HG03039 (cell line): ENCODE results near the gene MYO3A.
"Not testable (repeated sequence)": the region's sequence is repeated elsewhere in the genome, so short reads cannot be mapped to it uniquely, and the experiment has no call there.

Source experiments
- ATAC-seq: cut with Tn5 transposase; IDR thresholded peaks from one replicate; pipeline ENCODE4 v1.9.1; 2021; ENCODE audit warnings: mild to moderate bottlenecking, moderate library complexity; ENCODE audit not compliant: unreplicated experiment

Gene MYO3A

DNA sequence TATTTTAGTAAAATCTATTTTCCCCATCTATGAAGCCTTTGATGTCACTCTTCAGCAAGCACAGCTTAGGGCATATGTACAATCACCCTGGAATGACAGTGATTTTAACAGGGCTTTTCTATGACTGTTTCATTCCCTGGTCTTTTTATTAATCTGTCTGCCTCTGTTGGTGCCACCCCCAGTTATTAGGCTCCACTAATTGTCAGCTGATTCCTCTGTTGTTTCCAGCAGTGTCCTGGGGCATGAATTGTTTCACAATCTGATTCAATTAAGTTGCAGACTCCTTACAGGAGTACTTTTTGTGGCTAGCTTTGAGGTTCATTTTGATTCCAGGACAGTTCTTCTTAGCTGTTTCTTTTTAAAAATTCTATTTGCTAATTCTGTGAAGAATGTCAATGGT, 38.6 kb downstream of the MYO3A start:
- no peak for ATAC-seq

DNA sequence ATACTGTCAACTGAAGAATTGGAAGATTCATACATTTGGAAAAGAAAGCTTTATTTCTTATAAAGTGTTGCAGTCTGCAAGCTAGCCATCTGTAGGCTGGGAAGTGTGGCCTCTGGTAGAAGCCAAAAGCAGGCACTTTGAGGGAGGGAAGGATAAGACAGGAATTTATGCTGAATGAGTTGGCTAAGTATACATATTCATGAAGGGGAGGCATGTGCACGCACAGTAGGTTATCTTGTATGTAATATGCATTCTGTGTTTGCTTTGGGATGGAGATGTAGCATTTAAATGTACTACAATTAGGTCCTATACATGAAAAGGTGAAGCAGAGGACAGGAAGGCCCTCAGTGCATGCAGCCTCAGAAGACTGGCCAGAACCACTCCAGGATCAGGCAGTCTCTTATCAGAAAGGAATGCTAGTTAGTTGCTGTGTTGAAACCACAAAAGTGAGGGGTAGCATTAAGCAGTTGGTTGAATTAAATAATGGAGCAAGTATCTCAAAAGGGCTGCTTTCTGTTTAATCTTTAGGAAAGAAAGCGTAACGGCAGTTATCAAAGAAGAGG, 40.9 kb downstream of the MYO3A start:
- ATAC-seq = no peak

GRCh38 chr10:25978771-25979170, 44.7 kb downstream of the MYO3A start:
- ATAC-seq = no peak

GRCh38 chr10:25982107-25982506, 48.1 kb downstream of the MYO3A start:
- no peak for ATAC-seq

GRCh38 chr10:25988583-25988982, 54.6 kb downstream of the MYO3A start:
- ATAC-seq = no peak

- ATAC-seq = no peak
These were observed 55.9 kb downstream of the MYO3A start for GRCh38 chr10:25989951-25990350.

GRCh38 chr10:25999295-25999981, 65.4 kb downstream of the MYO3A start:
- ATAC-seq = no peak

GRCh38 chr10:26000971-26001370, 66.9 kb downstream of the MYO3A start:
- no peak for ATAC-seq

DNA sequence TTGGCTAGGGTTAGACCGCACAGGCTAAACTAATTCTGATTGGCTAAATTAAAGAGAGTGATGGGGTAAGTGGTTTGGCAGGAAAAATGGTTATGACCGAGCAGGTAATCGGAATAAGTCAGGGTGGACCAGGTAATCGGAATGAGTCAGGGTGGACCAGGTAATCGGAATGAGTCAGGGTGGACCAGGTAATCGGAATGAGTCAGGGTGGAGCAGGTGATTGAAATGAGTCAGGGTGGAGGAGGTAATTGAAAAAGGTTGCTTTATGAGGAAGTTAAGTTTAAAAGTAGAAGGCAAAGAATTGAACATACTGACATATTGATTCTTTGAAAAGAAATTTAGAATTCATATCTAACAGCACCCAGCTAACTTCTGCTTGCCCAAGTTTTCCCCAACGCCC, 68.4 kb downstream of the MYO3A start:
- not testable (repeated sequence) for ATAC-seq

GRCh38 chr10:26015092-26015491, 81.1 kb downstream of the MYO3A start:
- no peak for ATAC-seq

GRCh38 chr10:26022831-26023230, 88.8 kb downstream of the MYO3A start:
- no peak for ATAC-seq

DNA sequence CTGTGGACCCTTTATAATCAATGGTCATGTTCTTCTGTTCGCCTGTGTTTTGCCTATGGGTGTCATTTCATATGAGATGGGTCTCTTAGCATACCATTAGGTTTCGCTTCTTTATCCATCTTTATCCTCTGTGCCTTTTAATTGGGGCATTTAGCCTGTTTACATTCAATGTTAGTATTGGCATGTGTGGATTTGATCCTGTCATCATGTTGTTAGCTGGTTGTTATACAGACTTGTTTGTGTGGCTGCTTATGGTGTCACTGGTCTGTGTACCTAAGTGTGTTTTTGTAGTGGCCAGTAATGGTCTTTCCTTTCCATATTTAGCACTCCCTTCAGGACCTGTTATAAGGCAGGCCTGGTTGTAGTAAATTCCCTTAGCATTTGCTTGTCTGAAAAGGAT, 90.3 kb downstream of the MYO3A start:
- no peak for ATAC-seq

- ATAC-seq = no peak
These were observed 91.5 kb downstream of the MYO3A start for GRCh38 chr10:26025523-26025922.

DNA sequence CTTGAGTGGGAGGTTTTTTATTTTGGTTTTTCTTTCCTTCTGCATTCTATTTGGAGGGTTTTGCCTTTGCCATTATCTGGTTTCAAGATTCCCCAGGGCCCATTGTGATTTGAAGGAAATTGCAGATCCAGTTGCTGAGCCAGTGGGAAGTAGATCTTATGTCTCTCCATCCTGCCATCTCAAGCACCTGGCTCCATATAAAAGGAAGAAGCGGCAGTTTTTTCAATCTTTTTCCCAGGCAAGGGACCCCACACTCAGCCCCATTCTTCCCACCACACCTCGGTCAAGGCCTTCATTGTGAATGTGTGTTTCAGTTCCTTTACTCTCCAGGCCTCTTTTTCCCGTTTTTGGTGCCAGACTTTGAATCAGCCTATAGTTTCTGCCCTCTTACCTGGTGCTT, 95.8 kb downstream of the MYO3A start:
- ATAC-seq = no peak

GRCh38 chr10:26031300-26031699, 97.3 kb downstream of the MYO3A start:
- ATAC-seq = no peak

- ATAC-seq = no peak
These were observed 109.4 kb downstream of the MYO3A start for GRCh38 chr10:26043469-26043868.

GRCh38 chr10:26044141-26044749, 110.2 kb downstream of the MYO3A start:
- ATAC-seq = no peak

DNA sequence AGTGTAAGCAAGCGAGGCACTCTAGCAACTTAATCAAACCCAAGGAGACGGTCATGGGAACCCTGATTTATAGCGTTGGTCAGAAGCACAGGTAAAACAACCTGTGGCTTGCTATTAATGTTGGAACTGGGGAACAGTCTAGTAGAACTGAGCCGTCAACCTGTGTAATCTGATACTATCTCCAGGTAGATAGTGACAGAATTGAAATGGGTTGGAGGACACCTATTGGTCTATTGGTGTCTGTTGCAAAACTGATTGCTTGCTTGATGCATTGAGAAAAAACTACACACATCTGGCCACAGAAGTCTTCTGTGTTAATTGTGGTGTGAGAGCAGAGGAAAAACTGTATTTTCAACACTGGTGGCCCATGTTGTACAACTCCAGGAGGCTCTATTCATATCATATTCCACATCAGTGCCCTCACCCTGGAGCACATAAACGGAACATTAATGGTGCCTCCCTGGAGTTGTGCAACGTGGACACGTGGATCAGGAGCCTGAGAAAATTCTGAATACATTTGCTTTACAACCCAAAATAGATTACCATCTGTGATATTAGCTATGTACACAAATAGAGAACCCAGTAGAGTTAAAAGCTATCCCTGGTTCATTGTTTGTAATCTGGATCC, 112.2 kb downstream of the MYO3A start:
- no peak for ATAC-seq

GRCh38 chr10:26048756-26049155, 114.7 kb downstream of the MYO3A start:
- no peak for ATAC-seq

DNA sequence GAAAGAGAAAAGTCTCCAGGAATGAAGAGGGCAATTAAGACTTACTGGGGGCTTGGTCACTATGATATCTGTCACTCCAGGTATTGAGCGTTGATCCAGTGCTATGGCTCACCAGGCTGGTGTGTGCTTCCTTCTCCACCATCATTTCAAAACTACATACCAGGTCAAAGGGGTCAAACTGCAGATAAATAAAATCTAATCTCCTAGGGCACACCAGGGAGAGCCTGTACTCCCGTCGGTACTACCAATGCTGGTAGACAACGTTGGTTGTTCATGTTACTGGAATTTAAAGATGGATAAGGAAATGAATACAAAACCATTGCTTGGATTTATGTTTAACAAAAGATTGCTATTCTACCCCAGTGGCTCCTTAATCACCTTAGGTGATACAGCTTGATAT, 118.3 kb downstream of the MYO3A start:
- ATAC-seq = no peak

GRCh38 chr10:26057466-26057865, 123.4 kb downstream of the MYO3A start:
- ATAC-seq = no peak

- no peak for ATAC-seq
These were observed 130.1 kb downstream of the MYO3A start for GRCh38 chr10:26064106-26064505.
